SU-DHL-6 (cell line): ENCODE data around the gene ICA1.

Experiments
- H2AFZ ChIP-seq: fragments of 200-600 bp; sonication (generic); 2 replicates; pipeline ENCODE4 v1.6.1; 2014; ENCODE audit warnings: low read depth, mild to moderate bottlenecking, moderate library complexity, mixed read lengths, antibody characterized with exemption, low read length; ENCODE audit not compliant: severe bottlenecking
- H3F3A ChIP-seq: fragments of 200-600 bp; shearing (Covaris generic); 2 replicates; pipeline ENCODE4 v1.6.0; 2016; ENCODE audit warnings: antibody characterized with exemption, mild to moderate bottlenecking; ENCODE audit not compliant: insufficient read depth
- H3K27ac ChIP-seq: fragments of 200-600 bp; sonication (generic); 2 replicates; pipeline ENCODE4 v1.5.1; 2016; ENCODE audit warnings: low read depth, mild to moderate bottlenecking, low read length, moderate library complexity, mixed read lengths
- H3K27me3 ChIP-seq: fragments of 200-600 bp; sonication (generic), shearing (Covaris generic); 2 replicates; pipeline ENCODE4 v1.6.0; 2014; ENCODE audit warnings: mild to moderate bottlenecking, low read length
- H3K36me3 ChIP-seq: fragments of 200-600 bp; sonication (generic); 2 replicates; pipeline ENCODE4 v1.6.1; 2014; ENCODE audit warnings: mild to moderate bottlenecking, low read length, mixed read lengths
- H3K4me2 ChIP-seq: fragments of 300-600, 200-600 bp; shearing (Covaris generic), sonication (generic); 2 replicates; pipeline ENCODE4 v1.6.0; 2014; ENCODE audit warnings: low read length, low read depth, mild to moderate bottlenecking; ENCODE audit not compliant: poor library complexity, severe bottlenecking
- H3K4me3 ChIP-seq: fragments of 200-600 bp; sonication (generic); 2 replicates; pipeline ENCODE4 v1.5.1; 2014; ENCODE audit warnings: antibody characterized with exemption, low read length, mild to moderate bottlenecking, mixed read lengths; ENCODE audit not compliant: insufficient read depth, poor library complexity, severe bottlenecking
- H3K79me2 ChIP-seq: fragments of 200-600 bp; sonication (generic); 2 replicates; pipeline ENCODE4 v1.6.1; 2014; ENCODE audit warnings: mild to moderate bottlenecking, low read length, moderate library complexity; ENCODE audit not compliant: insufficient read depth
- H3K9ac ChIP-seq: fragments of 200-600 bp; sonication (generic); 2 replicates; pipeline ENCODE4 v1.7.0; 2014; ENCODE audit warnings: mild to moderate bottlenecking, low read length
- H3K9me2 ChIP-seq: fragments of 200-600 bp; sonication (generic); replicated peaks from 2 replicates; pipeline ENCODE4 v1.6.1; 2014; ENCODE audit warnings: low read length; ENCODE audit not compliant: insufficient read depth
- H3K9me3 ChIP-seq: fragments of 200-600 bp; sonication (generic); 2 replicates; pipeline ENCODE4 v1.6.1; 2014; ENCODE audit warnings: low read length, mixed read lengths; ENCODE audit not compliant: insufficient read depth
- H4K20me1 ChIP-seq: fragments of 200-600 bp; sonication (generic); 2 replicates; pipeline ENCODE4 v1.6.1; 2014; ENCODE audit warnings: low read depth, mild to moderate bottlenecking, antibody characterized with exemption, low read length, moderate library complexity, mixed read lengths
- CTCF ChIP-seq: fragments of 200-600 bp; sonication (generic); IDR thresholded peaks from one replicate; pipeline ENCODE4 v1.5.1; 2017; ENCODE audit warnings: antibody characterized with exemption, mild to moderate bottlenecking, low read length, moderate library complexity; ENCODE audit not compliant: insufficient read depth, poor library complexity, severe bottlenecking
- EZH2phosphoT487 ChIP-seq: fragments of 200-600 bp; sonication (generic), shearing (Covaris generic); conservative IDR thresholded peaks from 2 replicates; pipeline ENCODE4 v1.6.1; 2018; ENCODE audit warnings: mild to moderate bottlenecking, antibody characterized with exemption, low read length, moderate library complexity, mixed read lengths

ICA1 gene

GRCh38 chr7:8295638-8296361 is 33.8 kb upstream of the ICA1 start:
- H3K79me2 ChIP-seq, result no peaks in the 10 kb centered on the region
- no peaks in the 10 kb centered on the region for H3K9me3 ChIP-seq
- TF ChIP-seq EZH2phosphoT487 (no peak), CTCF (peak; percentile 65)
- no peak overlapping the region for H3K4me3 ChIP-seq
- no peak overlapping the region for H3K4me2 ChIP-seq
- no peak overlapping the region for H2AFZ ChIP-seq
- no peaks in the 10 kb centered on the region for H3F3A ChIP-seq
- no peaks in the 10 kb centered on the region for H3K27me3 ChIP-seq
- H3K27ac ChIP-seq, result no peak overlapping the region
- no peaks in the 10 kb centered on the region for H4K20me1 ChIP-seq
- H3K9ac ChIP-seq, result no peak overlapping the region
- no peaks in the 10 kb centered on the region for H3K9me2 ChIP-seq
- no peaks in the 10 kb centered on the region for H3K36me3 ChIP-seq

- Histone ChIP-seq H3K27ac (no peak overlapping the region), H3K27me3 (no peaks in the 10 kb centered on the region), H3F3A (no peaks in the 10 kb centered on the region), H3K9ac (no peak overlapping the region), H3K9me3 (no peaks in the 10 kb centered on the region), H3K4me3 (no peak overlapping the region), H2AFZ (no peak overlapping the region), H3K4me2 (no peak overlapping the region), H3K36me3 (no peaks in the 10 kb centered on the region), H3K9me2 (no peaks in the 10 kb centered on the region), H3K79me2 (no peaks in the 10 kb centered on the region), H4K20me1 (no peaks in the 10 kb centered on the region)
- TF ChIP-seq EZH2phosphoT487 (no peak), CTCF (no peak)
These were observed 29.6 kb upstream of the ICA1 start for GRCh38 chr7:8291397-8292141.

- H3K9ac ChIP-seq, result no peak overlapping the region
- no peak overlapping the region for H2AFZ ChIP-seq
- no peaks in the 10 kb centered on the region for H3K9me2 ChIP-seq
- H3K4me3 ChIP-seq, result no peak overlapping the region
- no peak overlapping the region for H3K27ac ChIP-seq
- H3K79me2 ChIP-seq, result no peaks in the 10 kb centered on the region
- H3K4me2 ChIP-seq, result no peak overlapping the region
- no peaks in the 10 kb centered on the region for H4K20me1 ChIP-seq
- H3K36me3 ChIP-seq, result no peaks in the 10 kb centered on the region
- no peaks in the 10 kb centered on the region for H3F3A ChIP-seq
- H3K9me3 ChIP-seq, result no peaks in the 10 kb centered on the region
- H3K27me3 ChIP-seq, result no peaks in the 10 kb centered on the region
- TF ChIP-seq EZH2phosphoT487, result no peak
- no peak for TF ChIP-seq CTCF
These were observed 28.8 kb upstream of the ICA1 start for GRCh38 chr7:8290645-8291308.
